DOHH2 (cell line): ENCODE results near the gene CFAP119.

Experiments used
- H3F3A ChIP-seq: fragments of 200-600 bp; sonication (generic), shearing (Covaris generic); 2 replicates; pipeline ENCODE4 v1.6.0; 2016; ENCODE audit warnings: antibody characterized with exemption, mild to moderate bottlenecking; ENCODE audit not compliant: control insufficient read depth, insufficient read depth
- H3K27ac ChIP-seq: fragments of 200-600 bp; sonication (generic); 2 replicates; pipeline ENCODE4 v1.5.1; 2014; ENCODE audit warnings: low read depth, mild to moderate bottlenecking, low read length, moderate library complexity
- H3K27me3 ChIP-seq: fragments of 200-600 bp; sonication (generic); 2 replicates; pipeline ENCODE4 v1.6.1; 2014; ENCODE audit warnings: mild to moderate bottlenecking, low read length, mixed read lengths; ENCODE audit not compliant: control insufficient read depth
- H3K36me3 ChIP-seq: fragments of 200-600 bp; sonication (generic); 2 replicates; pipeline ENCODE4 v1.6.1; 2014; ENCODE audit warnings: mild to moderate bottlenecking, low read length, moderate library complexity, mixed read lengths; ENCODE audit not compliant: control insufficient read depth
- H3K4me1 ChIP-seq: fragments of 200-600 bp; sonication (generic); 2 replicates; pipeline ENCODE4 v1.6.1; 2014; ENCODE audit warnings: mild to moderate bottlenecking, low read length, mixed read lengths; ENCODE audit not compliant: control insufficient read depth
- H3K4me2 ChIP-seq: fragments of 200-600 bp; sonication (generic); 2 replicates; pipeline ENCODE4 v1.6.0; 2014; ENCODE audit warnings: mild to moderate bottlenecking, low read length, moderate library complexity
- H3K4me3 ChIP-seq: fragments of 200-600 bp; sonication (generic); 2 replicates; pipeline ENCODE4 v1.5.1; 2014; ENCODE audit warnings: mild to moderate bottlenecking, low read length, mixed read lengths
- H3K79me2 ChIP-seq: fragments of 200-600 bp; sonication (generic); 2 replicates; pipeline ENCODE4 v1.6.1; 2014; ENCODE audit warnings: mild to moderate bottlenecking, low read length, mixed read lengths; ENCODE audit not compliant: control insufficient read depth
- H3K9me2 ChIP-seq: fragments of 200-600 bp; sonication (generic); replicated peaks from 2 replicates; pipeline ENCODE4 v1.6.1; 2014; ENCODE audit warnings: mild to moderate bottlenecking, low read length, mixed read lengths; ENCODE audit not compliant: control insufficient read depth
- H3K9me3 ChIP-seq: fragments of 200-600 bp; sonication (generic); 2 replicates; pipeline ENCODE4 v1.6.1; 2014; ENCODE audit warnings: antibody characterized with exemption, low read length, mixed read lengths; ENCODE audit not compliant: control insufficient read depth, insufficient read depth
- H4K20me1 ChIP-seq: fragments of 200-600 bp; sonication (generic); 2 replicates; pipeline ENCODE4 v1.6.0; 2014; ENCODE audit warnings: low read depth, mild to moderate bottlenecking, antibody characterized with exemption, low read length, moderate library complexity; ENCODE audit not compliant: control insufficient read depth, insufficient read depth
- CTCF ChIP-seq: fragments of 200-600 bp; sonication (generic); IDR thresholded peaks from one replicate; pipeline ENCODE4 v1.5.1; 2014; ENCODE audit warnings: antibody characterized with exemption, mild to moderate bottlenecking, low read depth, low read length; ENCODE audit not compliant: poor library complexity, severe bottlenecking
- EZH2phosphoT487 ChIP-seq: fragments of 200-600 bp; sonication (generic); IDR thresholded peaks from 2 replicates; pipeline ENCODE4 v1.6.1; 2017; ENCODE audit warnings: borderline replicate concordance, mild to moderate bottlenecking, antibody characterized with exemption, low read length, moderate library complexity, mixed read lengths

Gene CFAP119

GRCh38 chr16:30794634-30795033 is 32.8 kb upstream of the CFAP119 start:
- no peak overlapping the region for H3K4me3 ChIP-seq
- no peaks in the 10 kb centered on the region for H3K79me2 ChIP-seq
- TF ChIP-seq EZH2phosphoT487 (no peak), CTCF (no peak)
- no peaks in the 10 kb centered on the region for H3F3A ChIP-seq
- H3K27ac ChIP-seq = no peak overlapping the region
- no peaks in the 10 kb centered on the region for H4K20me1 ChIP-seq
- H3K4me1 ChIP-seq = no peaks in the 10 kb centered on the region
- no peak overlapping the region for H3K4me2 ChIP-seq
- H3K9me3 ChIP-seq = no peaks in the 10 kb centered on the region
- H3K36me3 ChIP-seq = no peaks in the 10 kb centered on the region
- no peaks in the 10 kb centered on the region for H3K27me3 ChIP-seq
- H3K9me2 ChIP-seq = no peaks in the 10 kb centered on the region

GRCh38 chr16:30793508-30794069 is 31.7 kb upstream of the CFAP119 start:
- Histone ChIP-seq H3K27ac (no peak overlapping the region), H3K79me2 (no peaks in the 10 kb centered on the region), H3K9me2 (no peaks in the 10 kb centered on the region), H3F3A (no peaks in the 10 kb centered on the region), H3K4me2 (no peak overlapping the region), H3K9me3 (no peaks in the 10 kb centered on the region), H3K36me3 (no peaks in the 10 kb centered on the region), H3K4me1 (no peaks in the 10 kb centered on the region), H3K27me3 (no peaks in the 10 kb centered on the region), H4K20me1 (no peaks in the 10 kb centered on the region), H3K4me3 (no peak overlapping the region)
- no peak for TF ChIP-seq EZH2phosphoT487
- no peak for TF ChIP-seq CTCF

- no peak overlapping the region for H3K27ac ChIP-seq
- peaks cover 10% of the 10 kb centered on the region for H3K36me3 ChIP-seq
- no peak for TF ChIP-seq EZH2phosphoT487
- no peak for TF ChIP-seq CTCF
- no peaks in the 10 kb centered on the region for H3K27me3 ChIP-seq
- peaks cover 19% of the 10 kb centered on the region for H3K4me1 ChIP-seq
- peaks cover 21% of the 10 kb centered on the region for H3K79me2 ChIP-seq
- no peaks in the 10 kb centered on the region for H3K9me3 ChIP-seq
- no peaks in the 10 kb centered on the region for H4K20me1 ChIP-seq
- H3K9me2 ChIP-seq = no peaks in the 10 kb centered on the region
- H3F3A ChIP-seq = no peaks in the 10 kb centered on the region
- peak overlapping the region; percentile 83 for H3K4me3 ChIP-seq
- H3K4me2 ChIP-seq = peak overlapping the region; percentile 63
Observed at GRCh38 chr16:30787613-30788378, 25.9 kb upstream of the CFAP119 start.
